ENCODE data around the gene R3HDM2.

The R3HDM2 gene

GRCh38 chr12:57240066-57240921 is 190.5 kb downstream of the R3HDM2 start:
- peak; percentile 66 for DNase-seq (ENCODE audit: low read depth)

- DNase-seq (ENCODE audit: low read depth), result no peak
Measured at GRCh38 chr12:57239587-57240065, 191.2 kb downstream of the R3HDM2 start.

GRCh38 chr12:57238854-57239554 is 191.8 kb downstream of the R3HDM2 start:
- DNase-seq (ENCODE audit: low read depth), result peak; percentile 76

DNA sequence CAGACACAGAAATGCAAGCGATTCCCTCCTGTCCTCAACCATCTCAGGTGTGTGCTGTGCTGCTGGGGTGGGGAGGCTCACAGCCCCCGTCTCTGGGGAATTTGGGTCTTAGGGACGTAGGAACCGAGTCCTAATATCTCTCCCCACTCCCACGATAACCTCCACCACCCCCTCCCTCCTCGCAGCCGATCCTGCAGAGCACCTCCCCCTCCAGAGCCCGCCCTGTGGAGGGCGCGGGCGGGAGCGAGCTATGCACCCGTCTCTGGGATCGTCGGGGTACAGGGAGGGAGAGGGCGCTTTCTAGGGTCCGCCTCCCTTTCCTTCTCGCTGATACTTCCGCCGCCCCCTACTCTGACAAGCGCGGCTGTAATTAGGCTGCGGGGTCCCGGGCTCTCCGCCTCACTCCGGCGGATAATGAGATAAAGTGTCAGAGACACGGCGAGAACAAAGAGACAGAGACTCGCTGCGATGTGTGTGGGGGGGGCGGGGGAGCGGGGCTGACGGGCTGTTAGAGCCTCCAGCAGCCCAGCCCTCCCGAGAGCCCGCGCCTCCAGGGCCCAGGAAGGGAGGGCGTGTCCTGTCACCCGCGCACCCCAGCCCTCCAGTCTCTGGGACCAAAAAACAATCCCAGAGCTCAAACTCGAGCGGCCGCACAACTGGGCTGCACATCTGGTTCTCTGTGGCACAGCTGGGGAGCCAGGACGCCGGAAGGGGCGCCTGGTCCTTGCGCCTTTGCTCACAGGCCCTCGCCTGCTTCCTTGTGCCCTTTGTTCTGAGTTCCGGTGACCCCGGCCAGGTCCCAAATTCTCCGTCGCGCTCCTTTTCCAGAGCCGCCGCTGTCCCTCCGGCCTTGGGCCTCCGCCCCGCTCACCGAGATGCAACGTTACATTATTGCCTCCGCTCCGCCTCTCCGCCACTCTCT is 192.7 kb downstream of the R3HDM2 start:
- DNase-seq (ENCODE audit: low read depth), result no peak

DNA sequence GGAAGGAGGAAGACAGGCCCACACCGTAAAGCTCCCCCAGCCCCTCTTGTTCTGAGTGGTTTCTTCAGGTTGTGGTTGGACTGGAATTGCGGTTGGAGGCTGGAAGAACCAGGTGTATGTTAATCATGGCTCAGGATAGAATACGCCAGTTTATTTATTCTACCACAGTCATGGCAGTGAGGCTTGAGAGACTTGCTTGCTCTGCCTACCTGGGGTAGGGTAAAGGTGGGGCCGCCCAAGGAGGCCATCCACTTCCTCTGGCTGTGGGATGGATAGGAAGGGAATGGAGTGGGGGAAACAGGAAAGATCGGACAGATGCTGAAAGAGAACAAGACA is 193.3 kb downstream of the R3HDM2 start:
- no peak for DNase-seq (ENCODE audit: low read depth)

DNA sequence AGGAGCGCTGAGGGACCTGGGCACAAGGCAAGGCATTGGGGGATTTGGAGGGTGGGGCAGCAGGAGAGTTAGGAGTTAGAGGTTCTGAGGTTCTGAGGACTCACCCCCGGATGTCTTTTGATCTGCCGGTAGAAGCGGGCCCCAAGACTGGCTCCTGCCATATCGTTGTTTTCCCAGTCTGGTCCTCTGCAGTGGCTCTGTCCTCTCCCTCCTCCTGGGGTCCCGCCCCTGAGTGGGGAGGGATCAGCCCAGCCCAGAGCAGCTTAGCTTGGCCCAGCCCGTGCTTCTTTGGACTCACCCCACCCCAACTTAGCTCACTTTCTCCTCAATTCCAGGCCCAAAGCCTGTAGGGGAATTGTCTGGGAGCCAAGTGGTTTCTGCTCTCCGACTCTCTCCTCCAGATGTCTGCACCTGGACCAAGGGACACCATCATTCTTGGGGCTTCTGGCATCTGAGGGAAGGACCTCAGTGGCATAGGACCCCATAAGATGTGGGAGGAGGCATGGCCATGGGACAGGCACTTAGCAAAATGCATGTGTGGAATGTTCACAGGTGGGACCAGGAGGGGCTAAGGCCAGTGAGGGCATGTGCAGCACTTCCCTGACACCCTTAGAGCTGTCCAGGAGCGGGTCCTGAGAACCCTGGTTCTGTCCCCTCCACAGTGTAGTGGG is 193.8 kb downstream of the R3HDM2 start:
- DNase-seq (ENCODE audit: low read depth), result no peak

DNA sequence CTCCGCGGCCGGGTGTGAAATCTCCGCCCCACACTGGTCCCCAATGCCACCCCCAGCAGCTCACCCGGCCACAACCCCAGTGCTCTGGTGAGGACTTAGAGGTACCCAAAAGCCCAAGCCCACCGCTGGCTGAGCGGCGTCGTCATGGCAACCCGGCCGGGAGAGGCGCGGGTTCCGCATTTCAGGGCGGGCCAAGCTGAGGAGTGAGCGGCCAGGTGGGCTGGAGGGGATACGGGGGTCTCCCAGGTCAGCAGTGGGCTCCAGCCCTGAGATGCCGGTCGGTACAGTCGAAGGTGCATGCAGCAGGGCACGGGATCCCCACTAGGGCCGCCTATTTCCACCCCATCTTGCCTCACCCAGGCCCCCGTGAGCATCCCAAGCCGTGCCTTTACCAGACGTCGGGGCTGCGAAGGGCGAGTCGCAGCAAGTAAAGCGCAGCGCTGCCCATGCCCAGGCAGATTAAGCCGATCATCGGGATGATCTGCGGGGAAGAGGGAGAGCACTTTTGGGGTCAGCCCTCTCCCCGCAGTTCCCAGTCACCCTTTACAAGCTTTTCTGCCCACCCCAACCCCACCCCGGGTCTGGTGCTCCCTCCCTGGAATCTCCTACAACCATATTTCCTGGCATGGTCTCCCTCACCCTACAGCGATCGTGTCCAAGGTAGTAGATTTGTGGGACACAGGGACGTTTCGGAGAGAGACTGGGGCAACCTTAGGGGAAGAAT is 194.5 kb downstream of the R3HDM2 start:
- no peak for DNase-seq (ENCODE audit: low read depth)

GRCh38 chr12:57235728-57236131 is 195.1 kb downstream of the R3HDM2 start:
- DNase-seq (ENCODE audit: low read depth), result no peak

- no peak for DNase-seq (ENCODE audit: low read depth)
Measured at GRCh38 chr12:57235017-57235727, 195.7 kb downstream of the R3HDM2 start.

DNA sequence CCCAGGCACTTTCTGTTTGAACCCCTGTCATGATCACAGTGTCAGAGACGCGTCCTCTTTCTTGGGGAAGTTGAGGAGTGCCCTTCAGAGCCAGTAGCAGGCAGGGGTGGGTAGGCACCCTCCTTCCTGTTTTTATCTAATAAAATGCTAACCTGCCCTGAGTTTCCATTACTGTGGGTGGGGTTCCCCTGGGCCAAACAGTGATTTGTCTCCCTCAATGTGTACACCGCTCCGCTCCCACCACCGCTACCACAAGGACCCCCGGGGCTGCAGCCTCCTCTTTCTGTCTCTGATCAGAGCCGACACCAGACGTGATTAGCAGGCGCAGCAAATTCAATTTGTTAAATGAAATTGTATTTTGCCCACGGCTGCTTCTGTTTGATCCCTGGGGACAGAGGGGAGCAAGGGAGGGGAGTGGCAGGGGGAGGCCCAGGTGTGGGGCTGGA is 196.2 kb downstream of the R3HDM2 start:
- DNase-seq (ENCODE audit: low read depth), result no peak

DNA sequence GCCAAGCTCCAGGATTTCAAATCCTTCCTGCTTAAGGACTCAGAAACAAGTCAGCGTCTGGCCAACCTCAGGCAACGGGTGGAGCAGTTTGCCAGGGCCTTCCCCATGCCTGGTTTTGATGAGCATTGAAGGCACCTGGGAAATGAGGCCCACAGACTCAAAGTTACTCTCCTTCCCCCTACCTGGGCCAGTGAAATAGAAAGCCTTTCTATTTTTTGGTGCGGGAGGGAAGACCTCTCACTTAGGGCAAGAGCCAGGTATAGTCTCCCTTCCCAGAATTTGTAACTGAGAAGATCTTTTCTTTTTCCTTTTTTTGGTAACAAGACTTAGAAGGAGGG is 196.6 kb downstream of the R3HDM2 start:
- DNase-seq (ENCODE audit: low read depth), result no peak

GRCh38 chr12:57233357-57234232 is 197.2 kb downstream of the R3HDM2 start:
- no peak for DNase-seq (ENCODE audit: low read depth)

GRCh38 chr12:57232156-57232756 is 198.6 kb downstream of the R3HDM2 start:
- DNase-seq (ENCODE audit: low read depth), result no peak

GRCh38 chr12:57231276-57232021 is 199.4 kb downstream of the R3HDM2 start:
- no peak for DNase-seq (ENCODE audit: low read depth)

- DNase-seq (ENCODE audit: low read depth), result no peak
Measured at GRCh38 chr12:57230381-57231155, 200.3 kb downstream of the R3HDM2 start.

DNA sequence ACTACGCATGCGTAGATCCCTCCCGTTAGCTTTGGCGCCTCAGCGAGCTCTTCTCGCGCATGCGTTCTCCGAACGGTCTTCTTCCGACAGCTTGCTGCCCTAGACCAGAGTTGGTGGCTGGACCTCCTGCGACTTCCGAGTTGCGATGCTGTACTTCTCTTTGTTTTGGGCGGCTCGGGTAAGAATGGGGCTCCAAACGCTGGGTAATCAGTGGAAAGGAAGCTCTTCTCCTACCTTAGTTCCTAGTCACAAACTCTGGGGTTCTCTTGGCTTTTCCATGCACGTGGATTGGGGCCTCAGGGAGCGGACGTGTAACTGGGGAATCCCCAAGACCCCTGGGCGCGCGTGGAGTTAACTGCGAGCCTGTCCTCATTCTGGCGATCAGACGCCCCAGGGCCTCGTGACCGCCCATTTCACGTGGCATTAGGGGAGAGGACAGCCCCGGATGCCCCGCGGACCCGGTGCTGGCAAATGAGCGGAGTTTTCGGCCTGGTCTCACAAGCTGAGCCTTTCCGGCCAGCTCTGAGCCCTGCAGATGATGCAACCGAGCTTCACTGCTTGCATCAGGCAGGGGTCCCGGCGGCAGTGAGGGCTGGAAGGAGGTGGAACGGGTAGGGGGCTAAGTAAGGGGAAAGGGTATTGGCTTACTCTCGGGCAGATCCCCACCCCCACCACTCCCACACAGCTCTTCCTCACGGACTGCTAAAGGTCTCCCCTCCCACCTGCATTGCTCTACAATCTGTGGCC is 201.0 kb downstream of the R3HDM2 start, which contains the start of gene SHMT2:
Gene SHMT2, plus strand, starts transcription at position 78 of the 747 bp plus-strand sequence. Its CDS starts 68 bp downstream, at position 146.
- peak; percentile 91 for DNase-seq (ENCODE audit: low read depth)

Measured in stimulated activated CD8-positive, alpha-beta memory T cell treated with anti-CD3 and anti-CD28 coated beads, Interleukin-12 subunit alpha, Interleukin-12 subunit beta, amount 100 ng/mL, for 1 hour (primary cell).